ENCODE measurements around the gene PMEL. TPM values are rescaled to one million over a fixed set of nuclear protein-coding genes. Genes with fewer than 3 reads are reported as not detected.

PMEL gene
- total RNA-seq, 1 donor from 2014 or later: 1.0 TPM

DNA sequence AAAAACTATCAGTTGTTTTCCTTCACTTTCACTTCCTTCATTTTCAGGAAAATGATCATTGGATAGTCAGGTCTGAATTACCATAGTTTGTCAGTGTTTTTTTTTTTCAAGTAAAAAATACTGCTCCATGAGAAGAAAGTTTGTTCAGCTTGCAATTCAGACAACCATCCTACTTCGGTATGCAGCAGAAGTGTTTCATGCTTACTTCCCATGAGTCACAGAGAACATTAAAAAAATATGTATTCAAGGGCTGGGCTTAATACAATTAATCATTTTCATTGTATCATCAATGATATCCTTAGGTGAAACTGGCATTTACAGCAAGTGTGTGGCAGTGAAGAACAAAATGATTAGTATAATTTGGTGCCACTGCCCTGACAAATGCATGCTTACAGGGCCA, 59.8 kb downstream of the PMEL start:
- Mint-ChIP-seq H3K4me1 (ENCODE audit: unreplicated experiment) (peaks cover 16% of the 10 kb centered on the region), H3K27me3 (ENCODE audit: unreplicated experiment) (no peaks in the 10 kb centered on the region), H3K36me3 (ENCODE audit: unreplicated experiment) (peaks cover 20% of the 10 kb centered on the region), H3K4me3 (ENCODE audit: unreplicated experiment) (no peak overlapping the region), H3K27ac (ENCODE audit: unreplicated experiment) (peak overlapping the region; percentile 2), H3K9me3 (ENCODE audit: unreplicated experiment) (no peaks in the 10 kb centered on the region)
- no peak for TF ChIP-seq CTCF (IDR thresholded peaks at IDR 0.05)
- no peak for DNase-seq (ENCODE audit: extremely low spot score, unreplicated experiment)

Other genes with a start within 250 kb of the PMEL start
- 99.4 and 103 TPM in 2 replicates for gene BLOC1S1, start 250.0 kb downstream of the PMEL start, total RNA-seq
- gene RDH5, start 245.6 kb downstream of the PMEL start, total RNA-seq: 4.1 and 5.9 TPM in 2 replicates
- gene CD63, start 237.0 kb downstream of the PMEL start, total RNA-seq: 1,511 and 1,600 TPM in 2 replicates
- gene GDF11, start 222.9 kb downstream of the PMEL start, total RNA-seq: 11.6 and 14.0 TPM in 2 replicates
- 55.6 and 56.1 TPM in 2 replicates for gene SARNP, start 148.3 kb downstream of the PMEL start, total RNA-seq
- gene ORMDL2, start 148.0 kb downstream of the PMEL start, total RNA-seq: 26.0 TPM in 2 replicates
- 44.3 and 46.8 TPM in 2 replicates for gene DNAJC14, start 136.5 kb downstream of the PMEL start, total RNA-seq
- gene MMP19, start 123.1 kb downstream of the PMEL start, total RNA-seq: 14.3 and 15.1 TPM in 2 replicates
- gene PYM1, start 38.1 kb downstream of the PMEL start, total RNA-seq: 18.2 and 20.5 TPM in 2 replicates
- 63.0 and 70.1 TPM in 2 replicates for gene DGKA, start 34.9 kb downstream of the PMEL start, total RNA-seq
- gene CDK2, start 788 bp upstream of the PMEL start, total RNA-seq: 27.3 and 29.6 TPM in 2 replicates
- 126 and 134 TPM in 2 replicates for gene RAB5B, start 8.0 kb upstream of the PMEL start, total RNA-seq
- 16.2 and 19.4 TPM in 2 replicates for gene SUOX, start 31.2 kb upstream of the PMEL start, total RNA-seq
- 8.2 and 10.6 TPM in 2 replicates for gene IKZF4, start 55.0 kb upstream of the PMEL start, total RNA-seq
- 25.0 and 25.3 TPM in 2 replicates for gene RPS26, start 75.9 kb upstream of the PMEL start, total RNA-seq
- gene ERBB3, start 114.1 kb upstream of the PMEL start, total RNA-seq: 0.97 and 1.2 TPM in 2 replicates
- 85.9 and 87.9 TPM in 2 replicates for gene PA2G4, start 138.5 kb upstream of the PMEL start, total RNA-seq
- gene RPL41, start 150.6 kb upstream of the PMEL start, total RNA-seq: 3,386 and 3,580 TPM in 2 replicates
- 10.5 and 11.8 TPM in 2 replicates for gene ZC3H10, start 152.2 kb upstream of the PMEL start, total RNA-seq
- gene ESYT1, start 162.2 kb upstream of the PMEL start, total RNA-seq: 127 and 142 TPM in 2 replicates
- 123 and 139 TPM in 2 replicates for gene MYL6B, start 186.5 kb upstream of the PMEL start, total RNA-seq
- 1,490 and 1,549 TPM in 2 replicates for gene MYL6, start 192.3 kb upstream of the PMEL start, total RNA-seq
- gene SMARCC2, start 223.4 kb upstream of the PMEL start, total RNA-seq: 122 and 128 TPM in 2 replicates